B cell (primary cell): ENCODE measurements around the gene MAML2.

Source experiments
- CTCF ChIP-seq: fragments of 200-600 bp; IDR thresholded peaks from one replicate; pipeline ENCODE4 v1.8.0; 2022; ENCODE audit warnings: antibody characterized with exemption, mild to moderate bottlenecking
- EZH2 ChIP-seq: IDR thresholded peaks from 2 replicates; pipeline ENCODE4 v1.6.1; 2012; ENCODE audit warnings: borderline replicate concordance, low read depth, mild to moderate bottlenecking, moderate library complexity, low read length; ENCODE audit not compliant: insufficient read depth, poor library complexity, severe bottlenecking

GRCh38 chr11:96123301-96123700, 219.7 kb downstream of the MAML2 start:
- TF ChIP-seq CTCF (no peak), EZH2 (no peak)
